Glomerular visceral epithelial cell (primary cell): ENCODE measurements around the gene NID1.

Experiments
- DNase-seq: peaks from one replicate; pipeline ENCODE4 v3.0.0-alpha.2; 2016; ENCODE audit errors: extremely low spot score

NID1 gene

DNA sequence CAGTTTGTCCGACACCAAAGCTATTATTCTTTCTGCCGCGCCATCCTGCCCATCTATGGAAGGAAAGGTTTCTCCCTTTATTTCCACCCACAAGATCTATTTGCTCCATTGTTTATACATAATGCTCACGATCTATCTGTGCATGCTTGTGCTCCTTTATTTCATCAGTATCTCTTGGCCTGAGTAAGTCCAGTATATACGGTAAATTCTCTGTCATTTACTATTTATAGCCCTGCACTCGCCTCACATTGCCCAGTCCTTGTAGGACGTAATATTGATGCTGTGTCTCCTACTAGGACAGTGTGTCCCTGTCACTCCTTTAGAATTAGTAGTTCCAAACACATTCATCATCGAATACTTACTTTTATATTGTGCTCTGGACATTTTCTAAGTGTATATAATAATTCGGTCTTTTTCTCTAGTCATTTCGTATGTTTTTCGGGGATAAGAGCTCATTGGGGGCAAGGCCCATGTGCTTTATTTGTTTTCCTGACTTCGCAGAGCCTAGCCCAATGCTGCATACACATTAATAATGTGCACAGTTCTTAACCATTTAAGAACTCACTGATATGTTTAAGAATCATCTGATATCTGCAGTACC is 3.1 kb upstream of the NID1 start:
- DNase-seq = no peak

GRCh38 chr1:236066828-236067386 is 2.0 kb upstream of the NID1 start:
- DNase-seq = no peak

DNA sequence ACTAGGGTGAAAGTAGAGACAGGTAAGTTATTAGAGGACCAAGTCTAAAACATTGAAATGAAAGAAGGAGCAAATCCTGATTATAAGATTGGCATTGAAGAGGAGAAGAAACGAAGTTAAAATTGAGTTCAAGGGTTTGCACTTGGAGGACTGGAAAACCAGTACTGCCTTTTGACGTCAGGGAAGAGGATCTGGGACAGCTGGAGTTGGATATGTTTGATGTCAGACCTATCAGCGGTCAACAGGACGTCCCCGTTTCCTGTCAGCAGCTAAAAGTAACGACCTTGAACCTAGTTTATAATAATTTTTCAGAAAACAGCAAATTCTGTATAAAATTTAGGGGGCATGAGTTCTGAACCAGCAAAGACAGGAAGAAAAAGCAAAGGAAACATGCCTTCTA is 1.2 kb upstream of the NID1 start:
- no peak for DNase-seq

GRCh38 chr1:236065509-236066005 is 667 bp upstream of the NID1 start:
- DNase-seq = no peak

DNA sequence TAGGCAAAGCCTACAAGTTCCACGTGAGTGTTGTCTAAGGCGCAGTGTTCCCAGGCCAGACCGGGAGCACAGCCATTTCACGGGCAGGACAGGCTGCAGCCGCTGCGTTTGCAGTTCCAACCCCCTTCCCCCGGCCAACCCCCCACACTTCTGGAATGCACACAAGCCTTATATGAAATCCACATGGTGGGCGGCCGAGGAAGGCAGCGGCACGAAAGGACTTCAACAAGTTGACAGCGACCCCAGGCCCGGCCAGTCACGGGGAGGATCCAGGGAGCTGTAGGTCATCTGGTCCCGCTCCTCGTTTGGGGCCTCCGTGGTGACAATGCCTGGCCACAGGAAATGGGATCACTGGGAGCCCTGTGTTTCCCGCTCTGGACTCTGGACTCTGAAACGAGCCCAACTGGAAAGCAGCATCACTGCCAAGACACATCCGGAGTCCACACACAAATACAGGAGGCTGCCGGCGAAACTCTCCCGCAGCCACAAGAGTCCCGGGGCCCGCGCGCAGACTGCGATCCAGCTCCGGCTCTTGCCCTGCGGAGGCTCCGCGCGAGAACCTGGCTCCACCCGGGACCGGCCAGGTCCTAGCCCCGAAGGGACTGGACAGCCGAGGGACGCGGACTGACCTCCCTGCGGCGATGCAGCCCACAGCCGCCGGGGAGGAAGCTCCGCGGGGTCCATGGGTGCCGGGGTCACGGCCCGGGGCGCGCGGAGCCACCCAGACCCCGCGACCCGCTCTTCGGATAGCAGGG is 794 bp downstream of the NID1 start:
- peak; percentile 67 for DNase-seq

- DNase-seq = no peak
Observed at GRCh38 chr1:236063551-236063918, 1.4 kb downstream of the NID1 start.

DNA sequence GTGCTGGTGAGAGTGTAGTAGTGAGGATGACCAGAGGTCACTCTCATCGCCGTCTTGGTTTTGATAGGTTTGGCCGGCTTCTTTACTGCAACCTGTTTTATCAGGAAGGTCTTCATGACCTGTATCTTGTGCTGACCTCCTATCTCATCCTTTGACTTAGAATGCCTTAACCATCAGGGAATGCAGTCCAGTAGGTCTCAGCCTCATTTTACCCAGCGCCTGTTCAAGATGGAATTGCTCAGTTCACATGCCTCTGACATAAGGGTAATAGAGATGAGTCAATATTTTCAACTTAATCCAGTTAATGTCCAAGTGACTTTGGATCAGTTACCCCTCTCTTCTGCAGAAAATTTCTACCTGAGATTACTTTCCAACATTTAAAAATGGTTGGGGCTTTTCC is 4.6 kb downstream of the NID1 start:
- DNase-seq = no peak

- no peak for DNase-seq
Observed at GRCh38 chr1:236059011-236059410, 5.9 kb downstream of the NID1 start.

- DNase-seq = no peak
Observed at GRCh38 chr1:236058141-236058934, 6.6 kb downstream of the NID1 start.

DNA sequence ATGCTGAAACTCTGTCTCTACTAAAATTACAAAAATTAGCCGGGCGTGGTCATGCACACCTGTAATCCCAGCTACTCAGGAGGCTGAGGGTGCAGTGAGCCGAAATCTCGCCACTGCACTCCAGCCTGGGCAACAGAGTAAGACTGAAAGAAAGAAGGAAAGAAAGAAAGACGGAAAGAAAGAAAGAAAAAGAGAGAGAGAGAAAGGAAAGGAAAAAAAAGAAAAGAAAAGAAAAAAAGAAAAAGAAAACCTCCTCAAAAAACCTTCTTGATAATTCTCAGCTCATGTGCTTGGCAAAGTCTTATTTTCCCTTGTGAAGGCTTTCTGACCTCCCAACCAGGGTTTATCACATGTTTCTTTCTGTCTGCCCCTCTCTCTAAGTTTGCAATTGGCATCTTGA is 7.3 kb downstream of the NID1 start:
- no peak for DNase-seq

- no peak for DNase-seq
Observed at GRCh38 chr1:236052232-236052993, 12.5 kb downstream of the NID1 start.

DNA sequence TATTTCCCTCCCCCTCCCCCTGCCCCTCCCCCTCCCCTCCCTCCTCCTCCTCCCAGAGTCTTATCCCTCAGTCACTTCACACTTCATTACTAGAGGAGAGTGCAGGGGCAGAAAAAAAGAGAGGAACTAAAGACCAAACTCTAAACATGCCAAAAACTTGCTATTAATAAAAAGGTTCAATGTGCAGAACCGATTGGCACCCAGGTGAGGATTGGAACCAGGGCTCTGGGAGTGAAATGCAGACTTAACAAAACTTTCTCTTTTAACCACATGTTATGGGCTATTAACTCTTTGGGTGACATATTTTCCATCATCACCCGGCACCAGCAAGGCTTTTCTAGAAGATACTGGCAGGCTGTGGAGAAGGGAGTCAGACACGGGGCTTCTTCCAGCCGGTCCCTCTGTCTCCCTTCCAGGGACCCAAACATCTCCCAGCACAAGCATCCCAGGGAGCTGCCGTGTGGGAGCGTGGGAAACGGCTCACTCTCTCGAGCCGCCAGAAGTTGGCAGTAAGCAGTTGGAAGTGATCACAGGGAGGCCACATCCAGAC is 13.6 kb downstream of the NID1 start:
- DNase-seq = peak; percentile 27

DNA sequence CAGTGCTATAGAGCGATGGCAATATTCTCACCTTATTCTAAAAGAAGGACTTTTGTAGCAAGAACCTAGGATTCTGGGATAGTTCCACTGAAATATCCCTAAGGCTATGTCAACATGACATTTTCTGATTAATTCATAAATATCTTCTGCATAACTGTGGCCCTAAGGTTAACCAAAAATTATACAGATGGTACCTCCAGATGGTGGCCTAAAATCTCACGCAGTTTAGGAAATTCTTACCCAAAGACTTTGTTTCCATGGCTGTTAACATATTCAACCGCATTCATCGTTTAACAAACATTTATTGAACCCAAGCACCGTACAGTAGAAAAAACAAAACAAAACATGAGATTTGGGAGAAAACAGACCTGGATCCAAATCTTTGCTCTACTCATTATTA is 19.1 kb downstream of the NID1 start:
- no peak for DNase-seq

- DNase-seq = no peak
Observed at GRCh38 chr1:236044341-236044740, 20.5 kb downstream of the NID1 start.

DNA sequence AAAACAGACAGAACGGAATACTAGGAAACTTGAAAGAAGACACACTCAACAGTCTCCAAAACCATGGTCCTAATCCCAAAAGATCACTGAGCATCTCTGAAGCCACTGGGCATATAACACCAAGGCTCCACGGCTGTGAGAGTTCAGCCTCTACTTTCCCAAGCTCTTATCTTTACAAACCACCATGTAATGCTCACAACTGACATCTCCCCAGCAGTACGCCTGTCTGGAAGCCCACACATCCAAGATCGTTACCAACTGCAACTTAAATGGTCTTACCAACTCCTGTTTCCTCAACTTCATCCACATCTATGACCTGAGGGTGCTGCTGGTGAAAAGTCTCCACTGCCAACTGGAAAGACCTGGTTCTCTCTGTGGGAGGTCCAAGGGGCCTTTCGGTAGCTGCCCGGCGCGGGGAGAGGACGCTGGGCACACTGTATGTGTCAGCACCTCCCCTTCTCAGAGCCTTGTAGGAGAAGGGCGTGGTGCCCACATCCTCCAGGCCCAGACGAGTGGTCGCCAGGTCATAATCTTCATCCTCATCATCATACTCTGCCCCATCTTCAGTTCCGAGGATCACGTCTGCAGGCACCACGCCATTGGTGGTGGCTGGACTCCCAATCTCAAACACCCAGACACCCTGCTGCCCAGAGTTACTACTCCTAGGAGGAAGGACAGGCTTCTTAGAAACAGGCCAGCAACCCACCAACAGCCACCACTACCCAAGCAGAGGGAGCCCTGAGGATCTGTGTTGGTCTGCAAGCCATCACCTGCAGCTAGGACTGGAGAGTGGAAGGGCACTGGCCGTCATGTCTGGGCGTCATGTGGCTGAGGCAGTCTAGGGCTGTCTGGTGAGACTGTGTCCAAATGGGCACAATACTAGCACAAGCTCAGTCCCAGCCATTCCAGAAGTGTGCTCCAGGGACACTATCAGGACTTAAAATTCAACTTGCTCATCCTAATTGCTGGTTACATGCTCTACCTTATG is 23.0 kb downstream of the NID1 start:
- DNase-seq = no peak

GRCh38 chr1:236039740-236040685 is 24.9 kb downstream of the NID1 start:
- DNase-seq = no peak

DNA sequence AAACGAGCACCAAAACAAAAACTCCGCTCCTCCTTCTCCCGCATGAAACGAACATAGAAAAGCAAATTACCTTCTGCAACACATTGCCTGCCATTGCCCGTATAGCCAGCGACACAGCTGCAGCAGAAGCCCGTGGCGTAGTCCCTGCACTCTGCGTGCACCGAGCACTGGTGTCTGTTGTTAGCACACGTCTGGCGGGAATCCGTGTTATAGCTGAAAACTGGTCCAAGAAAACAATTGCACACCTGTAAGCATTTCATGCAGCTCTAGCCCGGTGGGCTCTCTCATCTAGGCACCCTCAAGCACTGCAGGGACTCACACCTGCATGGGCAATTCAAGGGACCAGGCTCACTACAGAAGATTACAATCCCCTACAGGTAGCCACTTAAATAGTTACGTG is 26.9 kb downstream of the NID1 start:
- DNase-seq = no peak

DNA sequence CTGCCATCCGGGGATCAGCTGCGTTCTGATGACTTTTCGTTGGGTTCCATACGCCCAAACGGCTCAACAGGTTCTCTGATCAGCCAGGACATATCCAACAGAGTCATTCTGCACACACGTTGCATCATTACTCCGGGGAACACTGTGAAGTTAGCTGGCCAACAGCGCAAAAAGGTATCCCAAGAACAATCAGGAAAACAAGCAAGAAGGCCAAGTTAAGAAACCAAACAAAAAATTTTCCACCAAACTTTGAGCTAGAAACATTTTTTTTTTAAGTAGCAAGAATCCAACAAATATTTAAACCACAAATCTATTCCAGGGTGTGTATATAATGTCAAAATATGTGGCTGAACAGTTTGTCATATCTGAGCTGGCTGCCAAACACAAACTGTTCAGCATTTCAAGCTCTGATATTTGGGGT is 29.2 kb downstream of the NID1 start:
- DNase-seq = no peak

GRCh38 chr1:236033336-236033735 is 31.6 kb downstream of the NID1 start:
- DNase-seq = no peak
